NCI-H187 (cell line): ENCODE results near the gene PHIP.

Experiments
- DNase-seq, 2 experiments: peaks; one replicate each; lab custom pipeline; 2025; lab: John Stamatoyannopoulos, UW

Gene PHIP

DNA sequence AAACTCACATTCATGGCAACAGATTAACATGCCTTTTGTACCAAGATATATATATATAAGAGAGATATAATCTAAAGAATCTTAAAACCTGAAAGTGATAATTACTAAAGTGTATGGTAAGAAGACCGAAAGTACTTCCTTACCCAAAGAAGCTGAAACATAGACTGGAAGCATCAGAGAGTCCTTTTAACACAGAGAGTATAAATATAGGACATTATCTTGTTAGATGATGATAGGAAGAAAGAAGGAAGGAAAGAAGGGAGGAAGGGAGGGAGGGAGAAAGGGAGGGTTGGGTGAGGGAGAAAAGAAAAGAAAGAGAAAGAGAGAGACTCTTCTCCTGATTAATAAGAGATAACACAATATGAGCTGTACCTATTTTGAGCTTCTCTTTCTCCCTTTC lies 68.2 kb downstream of the PHIP start:
- DNase-seq, result no peak

DNA sequence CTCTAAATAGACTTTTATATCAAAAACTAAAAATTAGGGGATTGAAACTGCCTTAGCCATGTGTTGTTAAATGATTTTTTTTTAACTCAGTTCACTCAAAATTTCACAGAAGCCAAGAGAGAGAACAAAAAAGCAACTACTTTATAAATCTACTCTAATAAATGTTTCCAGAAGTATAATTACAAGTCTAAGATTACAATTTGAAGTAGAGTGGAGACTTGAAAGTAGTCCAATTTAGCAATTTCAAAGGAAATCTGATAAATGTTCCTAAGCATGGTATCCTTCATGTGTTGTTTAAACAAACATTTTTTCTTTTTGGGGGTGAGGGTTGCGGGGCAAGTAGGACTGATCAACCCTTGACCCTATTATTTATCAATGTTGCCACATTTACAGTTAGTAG lies 72.6 kb downstream of the PHIP start:
- no peak for DNase-seq

DNA sequence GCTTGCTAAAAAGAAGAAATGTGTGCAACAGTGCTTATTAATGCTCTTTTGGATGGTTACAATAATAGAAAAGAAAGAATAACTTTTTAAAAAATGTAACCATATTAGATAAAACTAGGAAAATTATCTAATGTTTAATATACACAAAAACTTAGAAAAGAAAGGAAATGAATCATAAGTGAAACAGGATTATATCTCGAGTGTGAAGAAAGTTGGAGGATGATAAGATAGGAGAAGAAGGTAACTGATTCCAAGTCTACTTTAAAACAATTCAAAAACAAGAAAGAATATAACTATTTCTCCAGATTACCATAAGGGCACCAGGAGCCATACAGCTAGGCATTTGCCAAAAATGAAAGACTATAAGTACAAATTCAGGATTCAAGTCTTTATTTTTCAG lies 73.0 kb downstream of the PHIP start:
- DNase-seq, result no peak

DNA sequence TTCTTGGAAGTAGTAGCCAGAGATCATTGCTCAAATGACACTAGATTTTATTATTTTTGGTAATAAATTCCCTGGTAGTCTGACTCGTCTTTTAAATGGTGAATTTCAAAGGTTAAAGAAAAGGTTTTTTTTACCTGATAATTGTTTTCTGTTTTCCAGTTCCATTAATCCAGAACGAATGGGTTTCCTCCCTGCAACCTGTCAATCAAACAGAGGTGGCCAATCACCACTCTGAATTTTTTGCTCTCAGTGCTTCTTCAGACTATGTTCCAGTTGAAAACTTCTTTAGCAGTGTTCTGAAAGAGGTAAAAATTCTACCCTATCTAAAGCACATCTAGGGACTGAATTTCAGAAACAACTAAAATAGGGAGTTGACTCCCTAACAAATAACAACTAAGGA lies 73.8 kb downstream of the PHIP start:
- DNase-seq, result no peak

DNA sequence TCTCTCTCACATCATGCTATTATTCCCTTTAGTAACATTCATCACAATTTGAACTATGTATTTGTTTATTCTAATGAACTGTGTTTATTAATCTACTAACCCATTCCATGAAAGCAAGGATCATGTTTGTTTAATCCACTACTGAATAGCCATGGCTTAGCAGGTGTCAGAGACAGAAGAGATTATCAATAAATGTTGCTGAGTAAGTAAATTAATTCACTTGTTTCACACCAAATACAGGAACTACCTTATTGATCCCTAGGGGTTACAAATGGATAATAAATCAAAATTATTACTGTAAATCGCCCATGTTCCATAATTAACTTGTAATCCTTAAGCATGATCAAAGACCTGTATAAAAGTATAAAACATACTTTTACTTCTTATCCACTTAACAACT lies 76.6 kb downstream of the PHIP start:
- DNase-seq, result no peak

DNA sequence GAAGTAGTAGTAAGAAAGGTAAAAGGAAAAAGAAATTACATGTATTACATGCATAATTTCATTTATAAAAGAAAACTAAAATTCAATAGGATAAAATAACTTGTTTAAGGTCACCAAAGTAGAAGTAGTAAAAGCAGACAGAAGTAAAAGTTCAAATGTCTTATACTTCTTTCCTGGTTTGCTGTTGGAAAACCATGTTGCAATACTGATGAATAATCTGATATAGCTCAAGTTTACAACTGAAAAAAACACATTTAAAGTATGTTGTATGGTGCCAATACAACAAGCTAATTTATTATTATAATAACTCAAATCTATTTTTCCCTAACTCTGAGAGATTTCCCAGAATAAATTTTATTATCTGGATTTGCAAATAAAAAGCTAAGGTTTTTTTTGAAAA lies 78.3 kb downstream of the PHIP start:
- no peak for DNase-seq

DNA sequence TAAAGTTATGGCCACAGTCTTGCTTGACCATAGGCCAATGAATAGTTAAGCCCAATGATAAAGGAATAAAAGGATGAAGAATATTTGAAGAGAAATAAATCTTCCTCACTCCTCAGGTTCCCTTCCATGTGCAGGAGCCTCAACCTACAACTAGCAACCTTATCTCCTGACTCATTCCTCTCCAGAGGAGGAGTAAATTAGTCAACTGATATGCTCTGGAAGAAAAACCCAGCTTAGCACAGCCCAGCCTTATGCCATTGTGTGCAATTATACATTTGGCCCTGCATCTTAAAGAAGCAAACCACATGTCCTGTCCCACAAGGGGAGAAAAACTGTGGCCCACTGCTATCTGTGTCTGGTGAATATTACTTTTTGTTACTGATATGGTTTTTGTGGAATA lies 82.1 kb downstream of the PHIP start:
- no peak for DNase-seq

DNA sequence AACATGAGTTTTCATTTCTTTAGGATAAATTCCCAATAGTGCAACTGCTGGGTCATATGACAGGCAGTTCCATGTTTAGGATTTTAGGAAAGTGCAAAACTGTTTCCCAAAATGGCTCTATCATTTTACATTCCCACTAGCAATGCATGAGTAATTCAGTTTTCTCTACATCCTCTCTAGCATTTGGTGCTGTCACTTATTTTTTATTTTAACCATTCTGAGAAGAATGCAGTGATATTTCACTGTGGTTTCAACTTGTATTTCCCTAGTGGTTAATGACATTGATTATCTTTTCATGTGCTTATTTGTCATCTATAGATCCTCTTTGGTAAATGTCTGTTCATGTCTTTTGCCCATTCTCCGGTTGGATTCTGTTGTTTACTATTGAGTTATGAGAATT lies 82.7 kb downstream of the PHIP start:
- no peak for DNase-seq

DNA sequence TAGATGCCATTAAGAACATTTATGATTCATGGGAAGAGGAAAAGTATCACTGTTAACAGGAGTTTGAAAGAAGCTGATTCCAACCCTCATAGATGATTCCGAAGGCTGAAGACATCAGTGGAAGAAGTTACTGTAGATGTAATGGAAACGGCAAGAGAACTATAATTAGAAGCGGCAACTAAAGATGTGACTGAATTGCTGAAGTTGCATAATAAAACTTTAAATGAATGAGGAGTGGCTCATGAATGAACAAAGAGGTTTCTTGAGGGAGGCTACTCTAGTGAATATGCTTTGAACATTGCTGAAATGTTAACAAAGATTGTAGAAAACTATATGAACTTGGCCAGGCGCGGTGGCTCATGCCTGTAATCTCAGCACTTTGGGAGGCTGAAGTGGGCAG lies 84.1 kb downstream of the PHIP start:
- no peak for DNase-seq

DNA sequence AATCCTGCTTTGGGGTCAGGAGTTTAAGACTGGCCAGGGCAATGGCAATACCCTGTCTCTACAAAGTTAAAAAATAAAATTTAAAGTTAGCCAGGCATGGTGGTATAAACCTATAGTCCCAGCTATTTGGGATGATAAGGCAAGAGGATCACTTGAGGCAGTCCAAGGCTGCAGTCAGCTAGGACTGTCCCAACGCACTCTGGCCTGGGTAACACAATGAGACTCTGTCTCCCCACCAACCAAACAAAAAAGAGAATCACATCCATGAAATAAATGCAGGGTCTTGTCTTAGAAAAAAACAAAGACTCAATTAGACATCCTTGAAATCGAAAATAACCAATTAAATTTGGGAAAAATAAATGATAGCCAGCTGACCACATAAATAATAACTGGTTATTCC lies 88.9 kb downstream of the PHIP start:
- DNase-seq, result no peak

DNA sequence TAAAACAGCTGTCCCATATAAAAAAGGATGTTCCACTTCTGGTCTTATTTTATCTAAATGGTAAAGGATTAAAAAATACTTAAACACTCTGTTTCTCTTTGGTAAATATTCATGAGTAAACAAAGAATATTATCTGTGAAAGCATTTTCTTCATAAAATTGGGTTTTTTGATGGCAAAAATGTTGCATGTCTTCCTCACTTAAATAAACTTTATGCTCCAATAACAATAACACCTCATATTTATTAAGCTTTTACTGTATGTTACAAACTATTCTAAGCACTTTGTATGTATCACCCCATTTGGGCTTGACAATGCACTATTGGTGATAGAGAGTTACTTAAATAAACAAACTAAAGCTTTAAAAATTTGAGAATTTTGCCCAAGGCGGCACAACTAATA lies 91.9 kb downstream of the PHIP start:
- DNase-seq, result no peak

DNA sequence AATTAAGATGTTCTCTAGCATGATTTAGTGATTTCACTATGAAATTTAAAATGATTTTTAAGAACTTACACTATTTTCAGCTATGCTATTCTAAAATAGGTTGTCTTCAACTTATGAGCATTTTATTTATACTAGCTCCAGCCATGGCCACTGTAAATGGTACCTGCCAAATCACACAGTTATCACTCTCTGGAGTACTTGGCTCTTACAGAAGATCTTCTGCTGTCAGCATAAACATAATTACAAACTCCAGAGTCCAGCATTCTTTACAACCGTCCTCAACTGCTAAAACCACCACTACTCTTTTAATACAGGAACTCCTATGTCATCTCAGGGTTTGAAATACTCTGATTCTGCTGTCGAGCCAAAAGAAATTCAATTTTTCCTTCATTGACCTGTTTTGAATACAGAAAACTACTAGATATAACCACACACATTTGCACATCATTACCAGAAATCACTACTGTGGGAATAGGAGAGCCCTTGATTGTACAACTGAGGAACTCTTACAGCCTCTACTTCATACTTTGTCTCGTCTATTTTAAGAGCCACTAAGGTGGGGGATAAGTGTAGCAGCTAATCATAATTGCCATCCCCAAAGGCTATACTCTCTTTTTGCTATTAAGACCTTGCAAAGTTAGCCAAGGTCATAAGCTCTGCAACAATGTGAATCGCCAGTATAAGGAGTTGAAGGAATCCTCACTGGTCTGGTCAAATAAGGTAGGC lies 93.7 kb downstream of the PHIP start:
- no peak for DNase-seq

DNA sequence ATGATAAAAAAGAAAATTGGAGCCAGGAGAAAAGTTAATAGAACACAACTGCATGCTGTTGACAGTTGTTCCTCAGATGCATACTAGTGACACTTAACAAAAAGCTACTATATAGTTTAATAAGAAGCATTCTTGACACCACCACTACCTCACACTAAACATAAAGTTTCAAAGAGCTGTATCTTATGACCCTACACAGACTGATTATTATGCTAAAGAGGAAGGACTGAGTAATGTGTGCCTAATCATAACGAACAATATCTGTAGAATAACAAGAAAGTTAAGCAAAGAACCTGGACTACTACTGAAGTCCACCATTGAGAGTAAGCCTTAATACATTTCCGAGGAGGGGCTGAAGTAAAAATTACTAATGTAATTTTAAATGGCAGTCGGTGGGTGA lies 110.9 kb downstream of the PHIP start:
- DNase-seq, result no peak

DNA sequence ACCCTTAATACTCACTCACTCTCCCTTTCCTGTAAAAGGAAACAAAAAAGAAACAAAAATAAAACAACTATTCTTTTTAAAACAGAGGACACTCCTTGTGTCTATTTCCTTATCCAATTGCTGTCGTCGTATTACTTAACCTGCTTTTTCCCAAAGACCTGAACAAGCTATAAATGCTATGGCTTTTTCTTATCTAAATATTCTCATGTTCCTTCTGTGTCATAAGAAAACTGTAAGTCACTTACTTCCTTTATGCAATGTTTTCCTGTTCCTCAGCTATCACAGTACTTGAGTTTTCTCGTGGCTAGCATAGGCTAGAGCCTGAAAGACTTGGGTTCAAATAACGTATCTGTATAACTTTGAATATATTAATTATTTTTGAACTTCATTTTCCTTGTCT lies 111.5 kb downstream of the PHIP start:
- no peak for DNase-seq

DNA sequence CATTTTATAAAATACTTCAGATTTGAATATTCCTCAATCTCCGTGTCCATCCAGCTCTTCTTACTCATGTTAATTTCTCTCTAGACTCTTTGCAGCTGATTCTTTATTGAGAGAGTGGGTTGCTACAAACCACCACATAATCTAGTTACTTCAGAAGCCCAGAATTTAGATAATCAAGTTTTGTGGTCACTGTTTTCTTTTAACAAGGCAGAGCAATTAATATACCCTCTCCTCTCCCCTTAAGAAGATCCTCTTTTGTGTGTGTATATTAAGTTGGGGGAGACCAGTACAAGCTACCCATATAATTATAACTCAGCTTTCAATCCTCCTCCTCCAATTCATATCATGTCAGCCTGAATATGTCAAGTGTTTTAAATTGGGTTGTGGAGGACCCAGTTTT lies 115.6 kb downstream of the PHIP start:
- DNase-seq, result no peak

DNA sequence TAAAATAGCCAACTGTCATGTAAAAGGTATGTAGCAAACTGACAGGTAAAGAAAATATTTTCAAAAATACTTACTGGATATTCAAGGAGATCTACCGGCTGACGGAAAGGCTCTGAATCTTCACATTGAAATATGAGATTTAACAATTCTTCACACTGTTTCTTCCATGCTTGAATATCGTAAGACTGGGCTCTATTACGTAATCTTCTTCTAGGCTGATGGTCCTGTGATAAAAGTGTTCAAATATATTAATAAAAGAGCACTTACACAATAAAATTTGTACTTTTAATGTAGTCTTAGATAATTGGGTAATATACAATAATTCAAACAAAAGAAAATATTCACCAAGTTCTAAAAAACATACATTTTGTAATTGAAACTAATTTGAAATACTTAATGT lies 123.3 kb downstream of the PHIP start:
- DNase-seq, result no peak

DNA sequence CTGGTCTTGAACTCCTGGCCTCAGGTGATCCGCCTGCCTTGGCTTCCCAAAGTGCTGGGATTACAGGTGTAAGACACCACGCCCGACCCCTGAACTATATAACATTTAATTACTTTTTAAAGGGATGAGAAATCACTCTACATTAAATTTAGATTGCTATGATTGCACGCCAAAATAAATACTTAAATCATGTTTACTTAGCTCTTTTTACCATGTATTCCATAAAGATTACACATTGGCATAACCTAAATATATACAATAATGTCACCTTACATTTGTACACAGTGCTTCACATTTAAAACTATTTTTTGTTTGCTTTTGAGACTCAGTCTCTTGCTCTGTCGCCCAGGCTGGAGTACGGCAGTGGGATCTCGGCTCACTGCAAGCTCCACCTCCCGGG lies 124.3 kb downstream of the PHIP start:
- no peak for DNase-seq

DNA sequence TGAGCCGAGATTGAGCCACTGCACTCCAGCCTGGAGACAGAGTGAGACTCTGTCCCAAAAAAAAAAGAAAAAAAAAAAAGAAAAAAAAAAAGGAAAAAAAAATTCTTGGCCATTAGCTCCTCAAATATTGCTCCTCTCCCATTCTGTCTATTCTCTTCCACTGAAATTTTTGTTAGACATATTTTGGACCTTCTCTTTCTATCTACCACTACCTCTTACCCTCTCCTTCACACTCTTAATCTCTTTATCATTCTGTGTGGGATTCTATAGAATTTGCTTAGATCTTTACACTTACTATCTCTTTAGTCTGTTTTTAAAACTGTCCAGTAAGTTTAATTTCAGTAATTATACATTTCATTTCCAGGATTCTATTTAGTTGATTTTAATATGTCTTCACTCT lies 125.7 kb downstream of the PHIP start:
- DNase-seq, result no peak

DNA sequence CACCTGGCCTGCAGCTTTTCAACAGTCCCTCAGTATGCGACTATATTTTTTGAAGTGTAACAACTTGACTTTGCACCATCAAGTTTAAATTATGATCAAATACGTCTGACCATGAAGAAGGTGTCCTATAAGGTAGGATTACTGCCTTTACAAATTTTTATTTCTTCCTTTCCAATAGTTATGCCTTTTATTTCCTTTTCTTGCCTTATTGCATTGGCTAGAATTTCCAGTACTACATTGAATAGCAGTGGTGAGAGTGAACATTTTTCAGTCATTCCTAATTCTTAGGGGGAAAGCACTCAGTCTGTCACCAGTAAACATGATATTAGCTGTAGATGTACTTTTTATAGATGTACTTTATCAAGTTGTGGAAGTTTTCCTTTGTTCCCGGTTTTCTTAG lies 129.3 kb downstream of the PHIP start:
- no peak for DNase-seq

DNA sequence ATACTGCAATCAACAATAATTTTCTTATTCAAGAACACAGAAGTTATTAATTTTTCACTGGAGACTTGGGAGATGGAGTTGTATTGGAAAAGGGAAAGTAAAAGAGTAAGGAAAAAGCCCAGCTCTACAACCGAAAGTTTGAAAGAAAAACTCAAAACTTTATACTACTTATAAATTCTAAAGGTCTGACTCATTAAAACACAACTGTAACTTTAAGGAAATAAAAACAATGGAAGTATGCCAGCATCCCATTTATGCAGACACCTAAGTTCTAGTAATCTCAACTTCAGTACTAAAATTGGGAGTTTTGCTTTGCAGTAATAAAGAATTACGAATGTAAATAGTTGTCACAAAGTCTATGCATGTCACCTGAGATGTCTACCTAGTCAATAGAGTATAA lies 130.1 kb downstream of the PHIP start:
- no peak for DNase-seq

DNA sequence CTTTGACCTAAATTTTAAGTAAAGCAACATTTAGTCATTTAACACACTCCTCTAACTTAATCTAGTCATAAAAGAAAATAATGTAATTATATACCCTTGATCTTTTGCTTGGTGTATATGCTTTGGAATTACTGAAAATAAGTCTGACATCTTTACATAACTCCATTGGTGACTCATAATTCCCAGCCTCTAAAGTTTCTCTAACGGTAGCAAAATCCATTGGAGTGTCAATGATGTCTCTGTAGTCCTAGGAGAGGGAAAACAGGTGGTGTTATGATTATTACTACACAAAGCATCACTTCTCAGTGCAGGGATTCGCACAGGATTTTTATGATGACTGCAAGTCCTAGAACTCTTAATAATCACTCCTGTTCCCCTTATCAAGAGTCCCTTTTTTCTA lies 130.5 kb downstream of the PHIP start:
- DNase-seq, result no peak

DNA sequence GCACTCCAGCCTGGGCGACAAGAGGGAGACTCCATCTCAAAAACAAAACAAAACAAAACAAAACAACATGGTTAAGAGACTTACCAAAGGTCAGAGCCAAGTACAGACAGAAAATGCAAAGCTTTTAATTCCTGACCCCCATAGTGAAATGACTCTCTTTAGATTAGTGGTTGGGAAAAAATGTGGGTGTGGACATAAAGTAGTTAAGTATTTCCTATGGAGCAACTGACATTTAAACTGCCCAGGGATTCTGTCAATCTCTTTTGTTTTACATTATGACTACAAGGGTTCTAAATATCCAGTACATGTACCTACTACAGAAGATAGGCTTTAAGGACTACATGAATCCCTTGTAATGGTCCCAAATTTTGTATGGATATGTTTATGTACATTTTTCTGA lies 135.6 kb downstream of the PHIP start:
- DNase-seq, result no peak

DNA sequence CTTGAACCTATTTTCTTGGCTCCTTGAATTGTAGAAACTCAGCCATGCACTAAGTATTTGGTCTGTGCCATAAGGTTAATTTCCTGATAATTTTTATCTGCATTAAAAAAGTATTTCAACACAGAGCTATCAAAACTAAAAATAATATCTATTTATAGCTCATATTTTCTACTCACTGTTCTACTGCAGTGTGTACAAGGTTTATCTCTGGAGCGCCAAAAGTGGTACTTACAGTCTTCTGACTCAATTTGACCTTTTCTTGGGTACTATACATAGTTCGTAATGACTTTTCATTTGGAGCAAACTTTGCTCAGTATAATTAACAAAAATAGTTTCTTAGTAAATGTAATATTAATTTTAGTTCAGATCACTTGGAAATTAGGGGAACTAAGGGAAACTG lies 141.5 kb downstream of the PHIP start:
- no peak for DNase-seq

DNA sequence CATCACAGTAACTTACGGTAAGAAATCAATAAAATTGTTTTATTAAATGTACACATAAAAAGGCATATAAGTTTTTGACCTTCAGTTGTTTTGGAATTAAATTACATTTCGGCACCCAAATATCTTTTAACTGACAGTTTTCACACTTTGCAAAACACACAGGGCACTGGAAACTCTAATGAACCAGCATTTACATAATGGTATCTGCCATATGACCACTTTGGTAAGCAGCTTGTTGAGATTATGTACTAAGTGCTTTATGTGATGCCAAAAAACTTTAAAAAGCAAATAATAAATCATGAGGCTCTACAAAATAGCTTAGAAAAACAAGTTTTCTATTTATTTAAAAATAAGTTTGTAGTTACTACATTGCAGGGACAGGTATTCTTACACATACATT lies 142.5 kb downstream of the PHIP start:
- DNase-seq, result no peak

DNA sequence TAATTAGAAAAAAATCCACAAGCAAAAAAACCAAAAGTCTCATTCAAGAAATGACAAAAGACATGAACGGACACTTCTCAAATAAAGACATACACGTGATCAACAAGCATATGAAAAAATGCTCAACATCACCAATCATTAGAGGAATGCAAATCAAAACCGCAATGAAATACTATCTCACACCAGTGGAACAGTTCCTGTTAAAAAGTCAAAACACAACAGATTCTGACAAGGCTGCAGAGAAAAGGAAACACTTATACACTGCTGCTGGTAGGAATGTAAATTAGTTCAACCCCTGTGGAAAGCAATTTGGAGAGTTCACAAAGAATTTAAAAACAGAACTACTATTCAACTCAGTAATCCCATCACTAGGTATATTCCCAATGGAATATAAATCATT lies 152.7 kb downstream of the PHIP start:
- DNase-seq, result no peak
